Measurements from ENCODE around the gene CNTN6.
"Not testable (repeated sequence)": the region's sequence is repeated elsewhere in the genome, so short reads cannot be mapped to it uniquely, and the experiment has no call there.

The CNTN6 gene

DNA sequence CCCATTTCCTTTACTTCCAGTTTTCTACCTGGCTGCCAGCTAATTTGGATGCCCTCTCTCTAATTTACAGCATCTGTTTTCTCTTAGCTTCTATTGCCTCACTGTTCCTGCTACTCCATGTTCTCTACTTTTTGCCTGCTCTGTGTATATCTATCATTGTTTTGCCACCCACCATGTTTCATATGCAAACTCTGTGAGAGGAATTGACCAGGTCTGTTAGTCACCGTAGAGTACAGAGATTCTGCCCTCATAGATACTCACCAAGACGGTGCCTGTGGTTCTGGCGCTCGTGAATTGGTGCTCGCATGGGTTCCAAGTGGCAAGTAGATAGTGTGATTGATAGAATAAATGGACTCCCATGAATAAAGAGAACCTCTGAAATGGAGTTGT lies 288.8 kb downstream of the CNTN6 start:
- no peak overlapping the region for H3K4me3 ChIP-seq (ENCODE audit: low read depth, low read length)
- no peaks in the 10 kb centered on the region for H3K36me3 ChIP-seq (ENCODE audit: control insufficient read depth in 2 of 2, insufficient read depth in 1 of 2, low read length in 2 of 2)
- TF ChIP-seq ZNF423 (tag by site-specific recombination; IDR thresholded peaks at IDR 0.05) (no peak), ZNF580 (tag by site-specific recombination; IDR thresholded peaks at IDR 0.05) (no peak), ZNF280C (tag by site-specific recombination; IDR thresholded peaks at IDR 0.05) (no peak), ZNF311 (tag by site-specific recombination; IDR thresholded peaks at IDR 0.05; ENCODE audit: borderline replicate concordance) (no peak), ZNF544 (tag by site-specific recombination; IDR thresholded peaks at IDR 0.05) (no peak), HOXD13 (CRISPR knock-in tag; IDR thresholded peaks at IDR 0.05; ENCODE audit: borderline replicate concordance) (no peak)
- no peaks in the 10 kb centered on the region for H3K9me3 ChIP-seq (ENCODE audit: control insufficient read depth, insufficient read depth, low read depth, low read length)
- H3K4me1 ChIP-seq (ENCODE audit: control insufficient read depth, insufficient read depth, low read length), result no peaks in the 10 kb centered on the region
- no peak overlapping the region for H3K27ac ChIP-seq (ENCODE audit: extremely low read depth, low read depth, low read length)
- POLR2A ChIA-PET, result no interaction called here
- CTCF ChIA-PET, result no interaction called here

GRCh38 chr3:1387396-1387905 lies 294.6 kb downstream of the CNTN6 start:
- H3K4me1 ChIP-seq (ENCODE audit: control insufficient read depth, insufficient read depth, low read length); H3K36me3 ChIP-seq (ENCODE audit: control insufficient read depth in 2 of 2, insufficient read depth in 1 of 2, low read length in 2 of 2); POLR2A ChIA-PET; H3K27ac ChIP-seq (ENCODE audit: extremely low read depth, low read depth, low read length); H3K9me3 ChIP-seq (ENCODE audit: control insufficient read depth, insufficient read depth, low read depth, low read length); H3K4me3 ChIP-seq (ENCODE audit: low read depth, low read length): not testable (repeated sequence)
- CTCF ChIA-PET, result interaction anchor here (0.6 kb wide), 1 partner anchor 184 kb away, joined by 5 read pairs; no protein-coding TSS in a partner anchor

DNA sequence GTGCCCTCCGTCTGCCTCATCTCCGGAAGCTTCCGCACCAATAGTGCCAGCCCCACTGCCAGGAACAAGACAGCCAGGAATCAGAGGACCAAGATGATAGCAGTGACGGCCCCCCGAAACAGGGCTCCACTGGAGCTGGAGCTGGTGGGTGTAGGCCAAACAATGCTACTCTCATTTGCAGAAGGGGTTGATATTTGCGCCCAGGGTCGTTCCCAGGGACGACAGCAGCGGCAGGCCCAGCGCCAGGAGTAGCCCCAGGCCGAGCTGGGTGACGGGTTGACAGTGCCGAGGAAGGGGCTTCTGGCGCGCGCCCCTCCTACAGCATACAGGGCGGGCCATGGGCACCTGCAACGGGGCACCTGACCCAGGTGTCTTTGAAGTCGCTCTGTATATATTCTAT lies 301.4 kb downstream of the CNTN6 start:
- POLR2A ChIA-PET, result no interaction called here
- H3K27ac ChIP-seq (ENCODE audit: extremely low read depth, low read depth, low read length), result no peak overlapping the region
- CTCF ChIA-PET, result interaction anchor here (0.6 kb wide), 1 partner anchor 11 kb away, joined by 3 read pairs; no protein-coding TSS in a partner anchor
- TF ChIP-seq, protein P1, sequence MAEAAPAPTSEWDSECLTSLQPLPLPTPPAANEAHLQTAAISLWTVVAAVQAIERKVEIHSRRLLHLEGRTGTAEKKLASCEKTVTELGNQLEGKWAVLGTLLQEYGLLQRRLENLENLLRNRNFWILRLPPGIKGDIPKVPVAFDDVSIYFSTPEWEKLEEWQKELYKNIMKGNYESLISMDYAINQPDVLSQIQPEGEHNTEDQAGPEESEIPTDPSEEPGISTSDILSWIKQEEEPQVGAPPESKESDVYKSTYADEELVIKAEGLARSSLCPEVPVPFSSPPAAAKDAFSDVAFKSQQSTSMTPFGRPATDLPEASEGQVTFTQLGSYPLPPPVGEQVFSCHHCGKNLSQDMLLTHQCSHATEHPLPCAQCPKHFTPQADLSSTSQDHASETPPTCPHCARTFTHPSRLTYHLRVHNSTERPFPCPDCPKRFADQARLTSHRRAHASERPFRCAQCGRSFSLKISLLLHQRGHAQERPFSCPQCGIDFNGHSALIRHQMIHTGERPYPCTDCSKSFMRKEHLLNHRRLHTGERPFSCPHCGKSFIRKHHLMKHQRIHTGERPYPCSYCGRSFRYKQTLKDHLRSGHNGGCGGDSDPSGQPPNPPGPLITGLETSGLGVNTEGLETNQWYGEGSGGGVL (tag by site-specific recombination; IDR thresholded peaks at IDR 0.05), result no peak
- TF ChIP-seq ZNF248 (tag by site-specific recombination; IDR thresholded peaks at IDR 0.05), result no peak
- no peak for TF ChIP-seq PRDM10 (tag by site-specific recombination; IDR thresholded peaks at IDR 0.05)
- no peak for TF ChIP-seq ZNF214 (tag by site-specific recombination; IDR thresholded peaks at IDR 0.05; ENCODE audit: borderline replicate concordance)
- no peak for TF ChIP-seq ZNF391 (tag by site-specific recombination; IDR thresholded peaks at IDR 0.05; ENCODE audit: borderline replicate concordance, low read depth)
- no peak for TF ChIP-seq BCL11A (tag by site-specific recombination; IDR thresholded peaks at IDR 0.05; ENCODE audit: low read depth)
- TF ChIP-seq ZNF10 (tag by site-specific recombination; IDR thresholded peaks at IDR 0.05), result no peak
- TF ChIP-seq ZNF600 (tag by site-specific recombination; IDR thresholded peaks at IDR 0.05), result no peak
- no peak for TF ChIP-seq ZNF26 (tag by site-specific recombination; IDR thresholded peaks at IDR 0.05)
- TF ChIP-seq, protein P2, sequence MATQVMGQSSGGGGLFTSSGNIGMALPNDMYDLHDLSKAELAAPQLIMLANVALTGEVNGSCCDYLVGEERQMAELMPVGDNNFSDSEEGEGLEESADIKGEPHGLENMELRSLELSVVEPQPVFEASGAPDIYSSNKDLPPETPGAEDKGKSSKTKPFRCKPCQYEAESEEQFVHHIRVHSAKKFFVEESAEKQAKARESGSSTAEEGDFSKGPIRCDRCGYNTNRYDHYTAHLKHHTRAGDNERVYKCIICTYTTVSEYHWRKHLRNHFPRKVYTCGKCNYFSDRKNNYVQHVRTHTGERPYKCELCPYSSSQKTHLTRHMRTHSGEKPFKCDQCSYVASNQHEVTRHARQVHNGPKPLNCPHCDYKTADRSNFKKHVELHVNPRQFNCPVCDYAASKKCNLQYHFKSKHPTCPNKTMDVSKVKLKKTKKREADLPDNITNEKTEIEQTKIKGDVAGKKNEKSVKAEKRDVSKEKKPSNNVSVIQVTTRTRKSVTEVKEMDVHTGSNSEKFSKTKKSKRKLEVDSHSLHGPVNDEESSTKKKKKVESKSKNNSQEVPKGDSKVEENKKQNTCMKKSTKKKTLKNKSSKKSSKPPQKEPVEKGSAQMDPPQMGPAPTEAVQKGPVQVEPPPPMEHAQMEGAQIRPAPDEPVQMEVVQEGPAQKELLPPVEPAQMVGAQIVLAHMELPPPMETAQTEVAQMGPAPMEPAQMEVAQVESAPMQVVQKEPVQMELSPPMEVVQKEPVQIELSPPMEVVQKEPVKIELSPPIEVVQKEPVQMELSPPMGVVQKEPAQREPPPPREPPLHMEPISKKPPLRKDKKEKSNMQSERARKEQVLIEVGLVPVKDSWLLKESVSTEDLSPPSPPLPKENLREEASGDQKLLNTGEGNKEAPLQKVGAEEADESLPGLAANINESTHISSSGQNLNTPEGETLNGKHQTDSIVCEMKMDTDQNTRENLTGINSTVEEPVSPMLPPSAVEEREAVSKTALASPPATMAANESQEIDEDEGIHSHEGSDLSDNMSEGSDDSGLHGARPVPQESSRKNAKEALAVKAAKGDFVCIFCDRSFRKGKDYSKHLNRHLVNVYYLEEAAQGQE (tag by site-specific recombination; IDR thresholded peaks at IDR 0.05), result no peak
- no peak for TF ChIP-seq GLI4 (tag by site-specific recombination; IDR thresholded peaks at IDR 0.05)

More for the DNA sequence above, 301.4 kb downstream of the CNTN6 start:
- no peak overlapping the region for H3K4me3 ChIP-seq (ENCODE audit: low read depth, low read length)
- no peaks in the 10 kb centered on the region for H3K36me3 ChIP-seq (ENCODE audit: control insufficient read depth in 2 of 2, insufficient read depth in 1 of 2, low read length in 2 of 2)
- no peaks in the 10 kb centered on the region for H3K9me3 ChIP-seq (ENCODE audit: control insufficient read depth, insufficient read depth, low read depth, low read length)
- H3K4me1 ChIP-seq (ENCODE audit: control insufficient read depth, insufficient read depth, low read length), result no peaks in the 10 kb centered on the region

All from HEK293 (cell line).